GM12875 (cell line): Measurements from ENCODE around the gene BMERB1.

ENCODE experiments used
- H3K4me3 ChIP-seq: one replicate; pipeline ENCODE4 v1.5.1; 2011; ENCODE audit warnings: low read depth, low read length, control low read depth
- TF ChIP-seq, protein P1 (sequence below): IDR thresholded peaks from 2 replicates; pipeline ENCODE4 v1.5.1; 2011; ENCODE audit warnings: low read depth, mild to moderate bottlenecking, control low read depth, inconsistent platforms, low read length, moderate library complexity, borderline replicate concordance; ENCODE audit not compliant: insufficient read depth

BMERB1 gene

DNA sequence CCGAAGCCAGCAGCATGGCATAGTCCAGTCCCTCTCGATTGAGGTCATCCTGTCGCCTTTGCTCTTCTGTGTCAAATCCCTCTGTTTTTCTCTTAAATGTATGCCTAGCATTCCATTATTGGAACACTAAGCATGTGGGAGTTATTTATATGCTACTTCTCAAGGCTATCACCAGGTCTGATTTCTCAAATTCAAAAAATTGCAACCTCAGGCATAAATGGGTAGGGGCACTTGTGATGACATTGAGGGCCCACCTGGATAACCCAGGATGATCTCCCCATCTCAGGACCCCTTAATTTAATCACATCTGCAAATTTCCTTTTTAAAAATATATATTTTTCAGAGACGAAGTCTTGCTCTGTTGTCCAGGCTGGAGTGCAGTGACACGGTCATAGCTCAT, 95.7 kb downstream of the BMERB1 start:
- no peak overlapping the region for H3K4me3 ChIP-seq
- TF ChIP-seq, protein P1, sequence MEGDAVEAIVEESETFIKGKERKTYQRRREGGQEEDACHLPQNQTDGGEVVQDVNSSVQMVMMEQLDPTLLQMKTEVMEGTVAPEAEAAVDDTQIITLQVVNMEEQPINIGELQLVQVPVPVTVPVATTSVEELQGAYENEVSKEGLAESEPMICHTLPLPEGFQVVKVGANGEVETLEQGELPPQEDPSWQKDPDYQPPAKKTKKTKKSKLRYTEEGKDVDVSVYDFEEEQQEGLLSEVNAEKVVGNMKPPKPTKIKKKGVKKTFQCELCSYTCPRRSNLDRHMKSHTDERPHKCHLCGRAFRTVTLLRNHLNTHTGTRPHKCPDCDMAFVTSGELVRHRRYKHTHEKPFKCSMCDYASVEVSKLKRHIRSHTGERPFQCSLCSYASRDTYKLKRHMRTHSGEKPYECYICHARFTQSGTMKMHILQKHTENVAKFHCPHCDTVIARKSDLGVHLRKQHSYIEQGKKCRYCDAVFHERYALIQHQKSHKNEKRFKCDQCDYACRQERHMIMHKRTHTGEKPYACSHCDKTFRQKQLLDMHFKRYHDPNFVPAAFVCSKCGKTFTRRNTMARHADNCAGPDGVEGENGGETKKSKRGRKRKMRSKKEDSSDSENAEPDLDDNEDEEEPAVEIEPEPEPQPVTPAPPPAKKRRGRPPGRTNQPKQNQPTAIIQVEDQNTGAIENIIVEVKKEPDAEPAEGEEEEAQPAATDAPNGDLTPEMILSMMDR: no peak

DNA sequence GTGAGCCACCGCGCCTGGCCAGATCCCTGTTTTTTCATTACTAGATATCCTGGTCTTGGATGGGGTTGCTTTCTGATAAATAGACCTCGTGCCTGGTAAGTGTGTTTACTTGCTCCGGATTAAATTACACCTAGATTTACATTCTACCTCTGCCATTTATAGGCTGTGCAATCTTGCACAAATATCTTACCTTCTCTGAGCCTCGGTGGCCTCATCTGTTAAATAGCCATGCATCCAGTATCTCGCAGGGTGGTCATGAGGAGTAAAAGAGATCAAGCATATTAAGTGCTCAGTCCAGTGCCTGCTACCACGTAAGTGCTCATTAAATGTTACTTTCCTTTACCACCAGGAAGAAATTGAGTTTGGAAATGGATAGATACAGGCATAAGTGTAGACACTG, 98.4 kb downstream of the BMERB1 start:
- no peak overlapping the region for H3K4me3 ChIP-seq
- TF ChIP-seq, protein P1: no peak

DNA sequence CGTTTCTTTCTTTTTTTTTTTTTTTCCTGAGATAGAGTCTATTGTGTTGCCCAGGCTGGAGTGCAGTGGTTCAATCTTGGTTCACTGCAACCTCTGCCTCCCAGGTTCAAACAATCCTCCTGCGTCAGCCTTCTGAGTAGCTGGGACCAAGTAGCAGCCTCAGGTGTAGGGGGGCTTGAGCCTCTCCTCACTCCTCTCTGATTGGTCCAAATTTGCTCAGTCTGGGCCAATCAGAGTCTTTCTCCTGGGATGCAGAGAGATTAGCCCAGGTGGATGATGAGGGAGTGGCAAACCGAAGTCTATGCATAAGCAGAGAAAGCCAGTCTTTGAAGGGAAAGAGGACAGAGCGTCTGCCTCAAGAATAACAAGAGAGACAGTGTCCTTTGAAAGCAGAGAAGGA, 99.0 kb downstream of the BMERB1 start:
- TF ChIP-seq, protein P1: no peak
- H3K4me3 ChIP-seq: no peak overlapping the region

DNA sequence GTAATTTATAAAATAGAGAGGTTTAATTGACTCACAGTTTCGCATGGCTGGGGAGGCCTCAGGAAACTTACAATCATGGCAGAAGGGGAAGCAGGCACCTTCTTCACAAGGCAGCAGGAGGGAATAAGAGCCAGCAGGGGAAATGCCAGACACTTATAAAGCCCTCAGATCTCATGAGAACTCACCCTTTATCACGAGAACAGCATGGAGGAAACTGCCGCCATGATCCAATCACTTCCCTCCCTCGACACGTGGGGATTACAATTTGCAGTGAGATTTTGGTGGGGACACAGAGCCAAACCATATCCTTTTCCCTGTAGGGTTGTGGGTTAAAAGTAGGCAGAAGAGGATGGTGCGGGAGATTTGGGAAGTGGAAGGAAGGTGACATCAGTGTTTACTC, 101.4 kb downstream of the BMERB1 start:
- TF ChIP-seq, protein P1: no peak
- H3K4me3 ChIP-seq: no peak overlapping the region

DNA sequence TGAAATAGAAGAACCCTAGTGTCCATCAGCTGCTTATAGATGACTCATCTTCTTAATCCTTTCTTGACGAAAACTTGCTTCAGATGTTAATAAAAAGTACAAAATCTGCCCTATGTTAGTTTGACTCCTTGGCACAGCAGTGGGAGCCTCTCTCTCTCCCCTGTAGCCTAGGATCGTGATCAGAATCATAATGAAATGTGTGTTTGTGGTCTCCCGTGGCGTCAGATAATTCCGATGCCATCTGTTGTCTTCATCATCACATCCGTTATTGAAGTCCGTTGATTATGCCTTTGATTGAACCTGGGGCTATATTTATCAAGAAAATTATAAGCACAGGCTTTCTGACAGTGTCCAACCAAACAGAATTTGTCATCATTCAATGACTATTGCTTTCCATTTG, 102.5 kb downstream of the BMERB1 start:
- H3K4me3 ChIP-seq: no peak overlapping the region
- TF ChIP-seq, protein P1: no peak

DNA sequence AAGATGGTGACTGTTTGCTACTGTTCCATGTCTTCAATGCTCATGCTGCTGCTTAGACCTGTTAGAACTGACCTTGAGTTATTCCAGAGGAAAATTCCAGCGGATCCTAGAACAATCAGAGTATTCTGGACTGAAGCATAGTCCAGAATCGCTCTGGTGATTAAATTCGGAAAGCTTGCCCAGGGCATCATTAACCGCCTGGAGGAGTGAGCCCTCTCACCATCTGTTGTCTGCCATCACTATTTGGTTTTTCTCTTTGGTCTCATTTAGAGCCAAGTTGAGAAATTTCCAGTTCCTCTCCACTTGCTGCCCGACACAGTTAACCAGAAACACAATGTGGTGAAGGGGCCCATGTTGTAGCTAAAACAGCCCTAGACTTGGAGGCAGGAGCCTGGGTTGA, 104.1 kb downstream of the BMERB1 start:
- TF ChIP-seq, protein P1: no peak

DNA sequence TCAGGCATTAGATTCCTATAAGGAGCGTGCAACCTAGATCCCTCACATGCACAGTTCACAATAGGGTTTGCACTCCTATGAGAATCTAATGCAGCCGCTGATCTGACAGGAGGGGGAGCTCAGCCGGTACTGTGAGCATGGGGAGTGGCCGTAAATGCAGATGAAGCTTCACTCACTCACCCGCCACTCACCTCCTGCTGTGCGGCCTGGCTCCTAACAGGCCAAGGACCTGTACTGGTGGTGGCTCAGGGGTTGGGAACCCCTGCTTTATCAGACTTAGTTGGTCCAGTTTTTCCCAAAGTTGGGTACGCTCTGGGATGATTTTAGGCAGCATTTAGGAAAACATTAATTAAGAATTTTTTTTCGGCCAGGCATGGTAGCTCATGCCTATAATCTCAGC, 104.8 kb downstream of the BMERB1 start:
- H3K4me3 ChIP-seq: no peak overlapping the region
- TF ChIP-seq, protein P1: no peak

More for the DNA sequence above, 104.1 kb downstream of the BMERB1 start:
- no peak overlapping the region for H3K4me3 ChIP-seq
